Hepatocyte (in vitro differentiated cells): ENCODE results near the gene OTUD5. TPM values are rescaled to one million over a fixed set of nuclear protein-coding genes. Genes with fewer than 3 reads are reported as not detected.

Experiments used
- DNase-seq: peaks from one replicate; pipeline ENCODE4 v3.0.0-alpha.2; 2016; ENCODE audit warnings: low spot score
- H2AFZ ChIP-seq: fragments of 200-600 bp; sonication (generic); 2 replicates; pipeline ENCODE4 v1.6.0; 2016; ENCODE audit warnings: antibody characterized with exemption, mild to moderate bottlenecking
- H3K27ac ChIP-seq: fragments of 200-600 bp; sonication (generic); 2 replicates; pipeline ENCODE4 v1.5.1; 2016; ENCODE audit warnings: mild to moderate bottlenecking
- H3K27me3 ChIP-seq: fragments of 200-600 bp; sonication (generic); 2 replicates; pipeline ENCODE4 v1.6.1; 2016
- H3K36me3 ChIP-seq: fragments of 200-600 bp; sonication (generic); replicated peaks from 2 replicates; pipeline ENCODE4 v1.5.1; 2016; ENCODE audit warnings: low read depth; ENCODE audit not compliant: insufficient read depth
- H3K4me1 ChIP-seq: fragments of 200-600 bp; sonication (generic); 2 replicates; pipeline ENCODE4 v1.5.1; 2016; ENCODE audit warnings: mild to moderate bottlenecking, moderate library complexity; ENCODE audit not compliant: insufficient read depth
- H3K4me2 ChIP-seq: fragments of 200-600 bp; sonication (generic); 2 replicates; pipeline ENCODE4 v1.6.0; 2016
- H3K4me3 ChIP-seq: fragments of 200-600 bp; sonication (generic); 2 replicates; pipeline ENCODE4 v1.5.1; 2016; ENCODE audit warnings: mild to moderate bottlenecking
- H3K79me2 ChIP-seq: fragments of 200-600 bp; sonication (generic); 2 replicates; pipeline ENCODE4 v1.6.0; 2017; ENCODE audit warnings: mild to moderate bottlenecking
- H3K9me2 ChIP-seq: fragments of 200-600 bp; sonication (generic); replicated peaks from 2 replicates; pipeline ENCODE4 v1.6.0; 2017; ENCODE audit warnings: mild to moderate bottlenecking; ENCODE audit not compliant: insufficient read depth
- H3K9me3 ChIP-seq: fragments of 200-600 bp; sonication (generic); 2 replicates; pipeline ENCODE4 v1.5.1; 2016; ENCODE audit warnings: low read depth, mild to moderate bottlenecking
- H4K20me1 ChIP-seq: fragments of 200-600 bp; sonication (generic); 2 replicates; pipeline ENCODE4 v1.6.0; 2016; ENCODE audit warnings: mild to moderate bottlenecking; ENCODE audit not compliant: insufficient read depth, poor library complexity, severe bottlenecking
- CTCF ChIP-seq: fragments of 200-600 bp; sonication (generic); IDR thresholded peaks from 2 replicates; pipeline ENCODE4 v1.5.1; 2016; ENCODE audit warnings: antibody characterized with exemption, mild to moderate bottlenecking; ENCODE audit not compliant: poor library complexity
- EZH2 ChIP-seq: fragments of 200-600 bp; sonication (generic); IDR thresholded peaks from 2 replicates; pipeline ENCODE4 v1.6.1; 2016; ENCODE audit warnings: antibody characterized with exemption, mild to moderate bottlenecking, borderline replicate concordance
- EZH2phosphoT487 ChIP-seq: fragments of 200-600 bp; sonication (generic); IDR thresholded peaks from one replicate; pipeline ENCODE4 v1.6.1; 2018; ENCODE audit warnings: antibody characterized with exemption, mild to moderate bottlenecking, low read depth, moderate library complexity; ENCODE audit not compliant: unreplicated experiment, severe bottlenecking
- WGBS: methylation state at CpG from one replicate; pipeline ENCODE4 v1.1.6; 2016; ENCODE audit warnings: low lambda C conversion rate; ENCODE audit errors: missing lambda C conversion rate; 5-methylcytosine and 5-hydroxymethylcytosine counted together
- polyA plus RNA-seq: library from polyadenylated mRNA; unstranded; fragments of >200 nt; fragmentation: Nextera tagmentation; extraction: Ambion mirVana; gene quantifications from 2 replicates; pipeline ENCODE4 v1.2.1, GENCODE V29; 2016
- total RNA-seq: library from RNA; depleted of rRNA; stranded (reverse); fragments of >200 nt; gene quantifications from 2 replicates; pipeline ENCODE4 v1.2.3, GENCODE V29; 2014

OTUD5 gene
- total and polyA plus RNA-seq, 2 experiments from 2014 or later: 32.5 to 51.2 TPM

- Histone ChIP-seq H4K20me1 (peaks cover 8% of the 10 kb centered on the region), H3K79me2 (peaks cover 53% of the 10 kb centered on the region), H3K9me3 (no peaks in the 10 kb centered on the region), H2AFZ (no peak overlapping the region), H3K4me2 (no peak overlapping the region), H3K4me1 (no peaks in the 10 kb centered on the region), H3K4me3 (no peak overlapping the region), H3K27me3 (no peaks in the 10 kb centered on the region), H3K36me3 (no peaks in the 10 kb centered on the region), H3K9me2 (no peaks in the 10 kb centered on the region), H3K27ac (no peak overlapping the region)
- TF ChIP-seq CTCF: no peak
- TF ChIP-seq EZH2phosphoT487: no peak
- TF ChIP-seq EZH2: no peak
- DNase-seq: no peak
- 82% methylated on average over 2 of the region's 2 CpGs for WGBS
These were observed 16.9 kb downstream of the OTUD5 start for GRCh38 chrX:48940404-48940955.

DNA sequence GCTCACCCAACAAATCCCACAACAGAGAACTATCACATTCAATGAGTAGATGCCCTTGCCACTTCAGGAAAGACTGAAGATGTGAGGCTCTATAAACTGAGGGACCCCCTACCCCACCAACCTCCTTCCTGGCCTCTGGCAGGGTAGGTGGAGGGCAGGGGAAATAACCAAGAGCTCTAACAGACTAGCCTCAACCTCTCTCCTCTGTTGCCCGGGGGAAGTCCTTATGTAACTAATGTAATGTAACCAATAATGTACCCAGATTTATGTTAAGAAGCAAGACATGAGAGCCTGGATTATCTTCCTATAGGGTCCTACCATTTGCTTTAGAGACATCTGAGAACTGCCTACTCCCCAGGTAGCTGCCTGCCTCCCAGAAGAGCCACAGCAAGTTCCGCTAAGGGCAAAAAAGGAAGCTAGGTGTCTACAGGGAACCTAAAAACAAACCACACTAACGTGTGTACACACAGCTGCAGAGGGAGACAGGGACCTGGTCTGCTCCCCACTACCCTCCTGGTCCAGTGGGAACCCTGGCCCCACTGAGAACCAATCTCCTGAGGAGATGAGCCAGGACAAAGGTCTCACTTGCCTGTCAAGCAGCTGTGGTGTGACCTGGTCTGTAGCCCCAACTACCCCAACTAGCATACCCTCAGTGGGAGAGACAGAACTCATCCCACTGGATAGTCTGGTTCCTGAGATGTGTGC is 17.7 kb downstream of the OTUD5 start:
- no peaks in the 10 kb centered on the region for H3K36me3 ChIP-seq
- no peak overlapping the region for H2AFZ ChIP-seq
- H3K27ac ChIP-seq: no peak overlapping the region
- no peak overlapping the region for H3K4me2 ChIP-seq
- peaks cover 47% of the 10 kb centered on the region for H3K79me2 ChIP-seq
- DNase-seq: no peak
- whole genome bisulfite sequencing: 76% methylated on average over 3 of the region's 3 CpGs
- no peak overlapping the region for H3K4me3 ChIP-seq
- no peaks in the 10 kb centered on the region for H3K4me1 ChIP-seq
- peaks cover 6% of the 10 kb centered on the region for H4K20me1 ChIP-seq
- TF ChIP-seq CTCF (no peak), EZH2phosphoT487 (no peak), EZH2 (no peak)
- H3K27me3 ChIP-seq: no peaks in the 10 kb centered on the region
- H3K9me3 ChIP-seq: no peaks in the 10 kb centered on the region
- H3K9me2 ChIP-seq: no peaks in the 10 kb centered on the region

GRCh38 chrX:48938721-48939425 is 18.5 kb downstream of the OTUD5 start:
- Histone ChIP-seq H3K27me3 (no peaks in the 10 kb centered on the region), H2AFZ (no peak overlapping the region), H3K27ac (no peak overlapping the region), H3K9me3 (no peaks in the 10 kb centered on the region), H3K4me1 (no peaks in the 10 kb centered on the region), H3K9me2 (no peaks in the 10 kb centered on the region), H3K36me3 (no peaks in the 10 kb centered on the region), H3K4me2 (no peak overlapping the region), H4K20me1 (peaks cover 6% of the 10 kb centered on the region), H3K4me3 (no peak overlapping the region), H3K79me2 (peaks cover 41% of the 10 kb centered on the region)
- no peak for DNase-seq
- TF ChIP-seq EZH2 (no peak), EZH2phosphoT487 (no peak), CTCF (no peak)
- WGBS: 69% methylated on average over 1 of the region's 1 CpG
